Astrocyte of the cerebellum (primary cell): Measurements from ENCODE around the gene STPG3.

Experiments
- DNase-seq: peaks from one replicate; pipeline ENCODE4 v3.0.0-alpha.2; 2011; ENCODE audit warnings: low read depth
- H3K4me3 ChIP-seq: 2 replicates; pipeline ENCODE4 v1.5.1; 2011; ENCODE audit warnings: mild to moderate bottlenecking, low read depth, low read length, moderate library complexity
- in situ Hi-C: cut with HindIII; loops from 2 replicates; pipeline ENCODE4 v1.10.0; 2017; ENCODE audit warnings: low sequenced_read_pairs
- TF ChIP-seq, protein P1 (sequence below): IDR thresholded peaks from 2 replicates; pipeline ENCODE4 v1.5.1; 2012; ENCODE audit warnings: low read length, low read depth, moderate library complexity, mild to moderate bottlenecking; ENCODE audit errors: missing control alignments

The STPG3 gene

DNA sequence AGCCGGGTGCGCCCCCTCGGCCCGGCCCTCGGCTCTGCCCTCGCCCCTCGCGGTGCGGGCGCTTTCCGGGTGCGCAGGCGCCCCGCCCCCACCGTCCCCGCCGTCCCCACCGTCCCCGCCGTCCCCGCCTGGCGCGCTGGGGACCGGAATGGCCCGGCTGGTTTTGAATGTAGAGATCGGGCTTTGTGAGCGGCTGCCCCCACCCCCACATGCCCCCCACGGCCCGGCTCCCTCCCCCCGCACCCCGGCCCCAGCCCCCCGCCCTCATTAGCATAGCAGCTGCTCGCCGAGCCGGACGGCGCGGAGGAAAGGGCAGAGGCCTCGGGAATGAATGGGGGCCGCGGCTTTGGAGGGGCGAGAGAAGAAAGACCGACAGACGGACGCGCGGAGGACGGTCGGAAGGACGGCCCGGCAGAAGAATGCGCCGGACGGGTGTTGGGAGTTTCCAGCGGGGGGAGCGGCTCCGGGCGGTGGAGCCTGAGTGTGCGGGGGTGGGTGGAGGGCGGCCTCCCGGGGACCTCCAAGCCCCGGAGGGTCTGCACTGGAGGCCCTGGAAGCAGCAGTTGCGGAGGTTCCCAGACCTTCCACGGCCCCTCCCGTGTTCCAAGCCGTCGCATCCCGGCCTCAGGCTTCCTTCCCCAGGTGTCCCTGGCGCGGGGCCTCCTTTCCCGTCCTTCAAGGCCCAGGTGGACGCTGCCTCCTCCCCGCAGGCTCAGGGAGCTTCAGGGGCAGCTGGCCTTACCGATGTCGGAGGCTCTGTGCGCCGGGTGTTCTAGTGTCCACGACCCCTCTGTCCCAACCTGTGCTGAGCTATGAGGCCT lies 45.0 kb downstream of the STPG3 start:
- TF ChIP-seq, protein P1, sequence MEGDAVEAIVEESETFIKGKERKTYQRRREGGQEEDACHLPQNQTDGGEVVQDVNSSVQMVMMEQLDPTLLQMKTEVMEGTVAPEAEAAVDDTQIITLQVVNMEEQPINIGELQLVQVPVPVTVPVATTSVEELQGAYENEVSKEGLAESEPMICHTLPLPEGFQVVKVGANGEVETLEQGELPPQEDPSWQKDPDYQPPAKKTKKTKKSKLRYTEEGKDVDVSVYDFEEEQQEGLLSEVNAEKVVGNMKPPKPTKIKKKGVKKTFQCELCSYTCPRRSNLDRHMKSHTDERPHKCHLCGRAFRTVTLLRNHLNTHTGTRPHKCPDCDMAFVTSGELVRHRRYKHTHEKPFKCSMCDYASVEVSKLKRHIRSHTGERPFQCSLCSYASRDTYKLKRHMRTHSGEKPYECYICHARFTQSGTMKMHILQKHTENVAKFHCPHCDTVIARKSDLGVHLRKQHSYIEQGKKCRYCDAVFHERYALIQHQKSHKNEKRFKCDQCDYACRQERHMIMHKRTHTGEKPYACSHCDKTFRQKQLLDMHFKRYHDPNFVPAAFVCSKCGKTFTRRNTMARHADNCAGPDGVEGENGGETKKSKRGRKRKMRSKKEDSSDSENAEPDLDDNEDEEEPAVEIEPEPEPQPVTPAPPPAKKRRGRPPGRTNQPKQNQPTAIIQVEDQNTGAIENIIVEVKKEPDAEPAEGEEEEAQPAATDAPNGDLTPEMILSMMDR: no peak
- in situ Hi-C loops: no loop called here
- DNase-seq: no peak
- no peak overlapping the region for H3K4me3 ChIP-seq

DNA sequence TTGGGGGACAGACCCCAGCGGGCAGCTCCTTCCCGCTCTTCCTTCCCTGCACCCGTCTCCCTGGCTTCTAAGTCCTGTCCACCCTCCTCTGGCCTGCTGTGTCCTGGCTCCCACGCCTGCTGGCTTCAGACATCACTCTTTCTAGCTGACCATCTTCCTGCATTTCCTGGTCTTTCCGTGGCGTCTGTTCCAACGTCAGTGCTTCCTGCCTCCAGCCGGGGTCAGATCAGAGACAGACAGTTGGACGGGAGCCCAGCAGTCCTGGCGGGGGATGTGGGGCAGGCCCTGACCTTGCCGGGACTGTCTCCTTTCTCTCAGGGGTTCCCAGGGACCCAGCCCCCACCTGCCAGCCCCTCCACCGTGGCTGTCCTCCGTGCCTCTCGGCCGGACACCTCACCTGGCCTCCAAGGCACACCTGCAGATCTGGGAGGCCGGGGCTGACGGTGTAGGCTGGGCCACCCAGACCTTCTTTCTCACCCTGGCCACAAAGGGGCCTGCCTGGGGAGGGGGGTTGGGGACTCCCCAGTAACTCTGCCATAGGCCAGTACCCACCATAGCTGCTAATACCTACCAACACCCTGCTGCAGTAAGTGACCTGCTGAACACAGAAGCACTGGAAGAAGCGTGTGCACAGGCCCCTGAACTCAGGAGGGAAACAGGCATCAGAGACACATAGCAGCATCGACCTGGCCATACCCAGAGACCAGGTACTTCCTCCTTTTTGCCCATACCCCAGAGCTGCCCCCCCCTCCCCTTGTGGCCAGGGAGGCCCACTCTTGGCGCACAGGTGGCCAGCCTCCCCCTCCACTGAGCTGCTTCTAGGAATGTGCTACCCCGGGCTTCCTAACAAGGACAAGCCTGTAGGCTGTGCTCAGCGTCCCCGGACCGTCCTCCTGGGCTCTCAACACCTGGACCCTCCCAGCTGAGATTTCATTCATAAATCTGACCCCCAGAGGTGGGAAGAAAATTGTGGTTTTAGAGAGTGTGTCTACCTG lies 45.9 kb downstream of the STPG3 start:
- in situ Hi-C loops: no loop called here
- TF ChIP-seq, protein P1: no peak
- no peak overlapping the region for H3K4me3 ChIP-seq
- no peak for DNase-seq

DNA sequence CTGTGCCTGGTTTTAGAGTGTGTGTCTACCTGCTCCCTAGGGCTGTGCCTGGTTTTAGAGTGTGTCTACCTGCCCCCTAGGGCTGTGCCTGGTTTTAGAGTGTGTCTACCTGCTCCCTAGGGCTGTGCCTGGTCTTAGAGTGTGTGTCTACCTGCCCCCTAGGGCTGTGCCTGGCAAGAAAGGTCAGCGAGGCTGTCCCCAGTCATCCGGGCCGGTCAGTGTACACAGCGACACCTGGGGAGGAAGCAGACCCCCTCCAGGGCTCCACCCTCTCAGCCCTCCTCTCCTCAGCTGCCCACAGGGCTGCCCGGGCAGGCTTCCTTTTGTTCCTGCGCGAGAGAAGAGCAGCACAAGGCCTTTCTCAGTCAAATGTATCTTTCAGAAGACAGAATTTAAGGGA lies 46.9 kb downstream of the STPG3 start:
- in situ Hi-C loops: no loop called here
- TF ChIP-seq, protein P1: no peak
- DNase-seq: no peak
- H3K4me3 ChIP-seq: no peak overlapping the region

DNA sequence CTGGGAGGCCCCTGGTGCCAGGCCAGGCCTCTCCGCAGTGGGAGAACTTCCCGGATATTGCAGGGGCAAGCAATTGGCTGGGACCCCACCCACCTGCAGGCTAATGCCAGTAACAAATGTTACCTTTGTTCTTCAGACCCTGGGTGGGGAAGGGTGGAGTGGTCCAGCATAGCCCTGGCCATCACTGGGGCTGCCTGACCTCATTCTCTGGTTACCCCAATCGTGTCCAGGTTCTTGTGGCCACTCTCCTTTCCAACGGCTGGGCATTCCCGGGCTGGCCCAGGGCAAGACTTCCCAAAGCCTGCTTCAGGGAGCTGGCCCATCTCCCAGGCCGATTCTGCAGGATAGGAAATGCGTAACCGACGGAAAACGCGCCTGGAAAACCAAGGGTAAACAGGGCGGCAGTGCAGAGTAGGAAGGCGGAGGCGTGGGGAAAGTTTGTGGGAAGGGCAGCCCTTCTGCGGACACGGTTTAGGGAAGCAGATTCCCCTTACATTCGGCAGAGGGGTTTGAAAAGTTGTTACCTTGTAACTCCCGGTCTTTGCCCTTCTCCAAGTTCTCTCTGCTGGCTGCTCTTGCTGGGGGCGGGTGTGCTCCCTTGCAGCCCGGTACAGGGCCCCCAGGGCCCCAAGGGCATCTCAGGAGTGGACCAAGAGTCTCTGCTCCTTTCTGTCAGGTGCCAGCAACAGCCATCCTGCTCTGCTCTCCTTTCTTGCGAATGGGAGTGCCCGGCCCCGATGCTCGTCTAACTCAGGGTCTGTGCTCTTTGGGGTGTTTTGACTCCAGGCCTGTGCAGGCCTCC lies 47.5 kb downstream of the STPG3 start:
- in situ Hi-C loops: no loop called here
- TF ChIP-seq, protein P1: no peak

DNA sequence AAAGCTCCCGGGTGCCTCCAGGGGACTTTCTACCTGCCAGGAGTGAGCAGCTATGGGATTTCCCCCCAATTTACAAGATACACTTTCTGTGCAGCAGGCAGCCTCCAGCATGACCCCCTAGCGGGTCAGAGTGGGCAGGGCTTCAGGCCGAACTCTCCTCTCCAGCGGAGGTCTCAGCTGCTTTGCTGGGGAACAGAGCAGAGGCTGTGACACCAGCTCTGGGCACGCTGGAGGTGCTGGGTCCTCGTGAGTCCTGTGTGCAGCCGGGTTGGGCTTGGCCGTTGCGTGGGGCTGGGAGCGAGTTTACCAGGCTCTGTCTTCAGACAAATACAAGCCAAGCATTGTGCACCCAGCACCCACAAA lies 48.1 kb downstream of the STPG3 start:
- in situ Hi-C loops: no loop called here
- no peak for DNase-seq
- TF ChIP-seq, protein P1: no peak
- no peak overlapping the region for H3K4me3 ChIP-seq

More for the DNA sequence above, 47.5 kb downstream of the STPG3 start:
- H3K4me3 ChIP-seq: no peak overlapping the region
- no peak for DNase-seq

DNA sequence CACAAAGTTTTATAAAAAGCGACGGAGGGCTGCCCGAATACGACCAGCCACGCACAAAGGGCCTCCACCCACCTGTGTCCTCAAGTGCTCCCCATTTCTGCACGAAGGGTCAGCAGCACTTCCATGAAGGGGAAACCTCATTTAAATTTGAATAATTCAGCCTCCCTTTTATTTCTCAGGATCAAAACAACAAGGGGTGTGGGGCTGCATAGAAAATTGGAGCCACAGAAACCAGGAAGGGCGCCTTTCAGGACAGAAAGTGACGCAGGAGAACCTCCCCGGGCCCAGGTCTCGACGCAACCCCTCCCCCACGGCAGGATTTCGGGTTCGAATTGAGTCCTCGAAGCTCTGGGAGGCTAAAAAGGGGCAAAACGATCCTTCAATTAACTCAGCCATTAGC lies 48.9 kb downstream of the STPG3 start:
- TF ChIP-seq, protein P1: no peak
- in situ Hi-C loops: no loop called here
- DNase-seq: no peak
- H3K4me3 ChIP-seq: no peak overlapping the region
